Measurements from ENCODE around the gene SEZ6L2. TPM values are rescaled to one million over a fixed set of nuclear protein-coding genes. Genes with fewer than 3 reads are reported as not detected.

The SEZ6L2 gene
- total and polyA plus RNA-seq, 9 of the 15 experiments (the other 6 are each of a cell fraction or from before 2014, with no cell fraction given): 0.10 to 2.1 (median 0.72) TPM

DNA sequence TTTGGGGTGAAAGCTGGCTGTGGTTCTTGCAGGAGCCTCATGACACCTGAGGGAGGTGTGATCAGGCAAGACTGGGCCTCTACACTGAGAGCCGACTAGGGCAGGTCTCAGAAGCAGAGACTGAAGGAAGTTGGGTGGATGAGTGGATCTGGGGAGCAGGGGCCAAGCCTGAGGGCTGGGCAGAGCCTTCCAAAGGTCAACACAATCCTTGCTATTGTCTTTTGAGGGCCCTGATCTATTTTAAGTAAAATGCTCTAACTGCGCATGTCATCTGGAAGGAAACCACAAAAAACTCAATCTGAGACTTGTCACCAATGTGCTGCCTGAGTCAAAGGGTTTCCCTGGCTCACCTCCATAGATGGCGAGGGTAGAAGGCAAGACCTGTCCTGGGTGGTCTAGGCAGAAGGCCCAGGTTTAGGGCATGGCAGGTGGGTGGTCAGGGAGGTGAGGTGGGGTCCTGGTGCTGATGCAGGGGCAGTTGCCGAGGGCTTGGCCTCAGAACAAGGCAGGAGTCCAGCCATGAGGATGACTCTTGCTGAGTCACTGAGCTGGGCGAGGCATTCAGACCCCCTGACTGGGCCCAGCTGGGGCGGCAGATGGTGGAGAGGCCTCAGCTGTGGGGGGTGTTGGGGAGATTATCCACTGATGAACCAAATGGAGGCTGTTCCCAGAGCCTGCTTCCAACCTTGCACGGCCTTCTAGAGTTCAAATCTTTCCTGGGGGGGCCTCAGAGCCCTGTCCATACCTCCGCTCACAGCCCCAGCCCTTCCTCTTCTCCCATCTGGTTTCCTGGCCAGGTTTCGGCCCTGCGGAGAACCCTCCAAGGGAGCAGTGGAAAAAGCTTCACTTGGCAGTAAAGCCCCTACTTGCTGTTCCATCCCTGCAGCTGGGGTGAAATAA is 74.0 kb downstream of the SEZ6L2 start (continued):
- TF ChIP-seq, protein P1, sequence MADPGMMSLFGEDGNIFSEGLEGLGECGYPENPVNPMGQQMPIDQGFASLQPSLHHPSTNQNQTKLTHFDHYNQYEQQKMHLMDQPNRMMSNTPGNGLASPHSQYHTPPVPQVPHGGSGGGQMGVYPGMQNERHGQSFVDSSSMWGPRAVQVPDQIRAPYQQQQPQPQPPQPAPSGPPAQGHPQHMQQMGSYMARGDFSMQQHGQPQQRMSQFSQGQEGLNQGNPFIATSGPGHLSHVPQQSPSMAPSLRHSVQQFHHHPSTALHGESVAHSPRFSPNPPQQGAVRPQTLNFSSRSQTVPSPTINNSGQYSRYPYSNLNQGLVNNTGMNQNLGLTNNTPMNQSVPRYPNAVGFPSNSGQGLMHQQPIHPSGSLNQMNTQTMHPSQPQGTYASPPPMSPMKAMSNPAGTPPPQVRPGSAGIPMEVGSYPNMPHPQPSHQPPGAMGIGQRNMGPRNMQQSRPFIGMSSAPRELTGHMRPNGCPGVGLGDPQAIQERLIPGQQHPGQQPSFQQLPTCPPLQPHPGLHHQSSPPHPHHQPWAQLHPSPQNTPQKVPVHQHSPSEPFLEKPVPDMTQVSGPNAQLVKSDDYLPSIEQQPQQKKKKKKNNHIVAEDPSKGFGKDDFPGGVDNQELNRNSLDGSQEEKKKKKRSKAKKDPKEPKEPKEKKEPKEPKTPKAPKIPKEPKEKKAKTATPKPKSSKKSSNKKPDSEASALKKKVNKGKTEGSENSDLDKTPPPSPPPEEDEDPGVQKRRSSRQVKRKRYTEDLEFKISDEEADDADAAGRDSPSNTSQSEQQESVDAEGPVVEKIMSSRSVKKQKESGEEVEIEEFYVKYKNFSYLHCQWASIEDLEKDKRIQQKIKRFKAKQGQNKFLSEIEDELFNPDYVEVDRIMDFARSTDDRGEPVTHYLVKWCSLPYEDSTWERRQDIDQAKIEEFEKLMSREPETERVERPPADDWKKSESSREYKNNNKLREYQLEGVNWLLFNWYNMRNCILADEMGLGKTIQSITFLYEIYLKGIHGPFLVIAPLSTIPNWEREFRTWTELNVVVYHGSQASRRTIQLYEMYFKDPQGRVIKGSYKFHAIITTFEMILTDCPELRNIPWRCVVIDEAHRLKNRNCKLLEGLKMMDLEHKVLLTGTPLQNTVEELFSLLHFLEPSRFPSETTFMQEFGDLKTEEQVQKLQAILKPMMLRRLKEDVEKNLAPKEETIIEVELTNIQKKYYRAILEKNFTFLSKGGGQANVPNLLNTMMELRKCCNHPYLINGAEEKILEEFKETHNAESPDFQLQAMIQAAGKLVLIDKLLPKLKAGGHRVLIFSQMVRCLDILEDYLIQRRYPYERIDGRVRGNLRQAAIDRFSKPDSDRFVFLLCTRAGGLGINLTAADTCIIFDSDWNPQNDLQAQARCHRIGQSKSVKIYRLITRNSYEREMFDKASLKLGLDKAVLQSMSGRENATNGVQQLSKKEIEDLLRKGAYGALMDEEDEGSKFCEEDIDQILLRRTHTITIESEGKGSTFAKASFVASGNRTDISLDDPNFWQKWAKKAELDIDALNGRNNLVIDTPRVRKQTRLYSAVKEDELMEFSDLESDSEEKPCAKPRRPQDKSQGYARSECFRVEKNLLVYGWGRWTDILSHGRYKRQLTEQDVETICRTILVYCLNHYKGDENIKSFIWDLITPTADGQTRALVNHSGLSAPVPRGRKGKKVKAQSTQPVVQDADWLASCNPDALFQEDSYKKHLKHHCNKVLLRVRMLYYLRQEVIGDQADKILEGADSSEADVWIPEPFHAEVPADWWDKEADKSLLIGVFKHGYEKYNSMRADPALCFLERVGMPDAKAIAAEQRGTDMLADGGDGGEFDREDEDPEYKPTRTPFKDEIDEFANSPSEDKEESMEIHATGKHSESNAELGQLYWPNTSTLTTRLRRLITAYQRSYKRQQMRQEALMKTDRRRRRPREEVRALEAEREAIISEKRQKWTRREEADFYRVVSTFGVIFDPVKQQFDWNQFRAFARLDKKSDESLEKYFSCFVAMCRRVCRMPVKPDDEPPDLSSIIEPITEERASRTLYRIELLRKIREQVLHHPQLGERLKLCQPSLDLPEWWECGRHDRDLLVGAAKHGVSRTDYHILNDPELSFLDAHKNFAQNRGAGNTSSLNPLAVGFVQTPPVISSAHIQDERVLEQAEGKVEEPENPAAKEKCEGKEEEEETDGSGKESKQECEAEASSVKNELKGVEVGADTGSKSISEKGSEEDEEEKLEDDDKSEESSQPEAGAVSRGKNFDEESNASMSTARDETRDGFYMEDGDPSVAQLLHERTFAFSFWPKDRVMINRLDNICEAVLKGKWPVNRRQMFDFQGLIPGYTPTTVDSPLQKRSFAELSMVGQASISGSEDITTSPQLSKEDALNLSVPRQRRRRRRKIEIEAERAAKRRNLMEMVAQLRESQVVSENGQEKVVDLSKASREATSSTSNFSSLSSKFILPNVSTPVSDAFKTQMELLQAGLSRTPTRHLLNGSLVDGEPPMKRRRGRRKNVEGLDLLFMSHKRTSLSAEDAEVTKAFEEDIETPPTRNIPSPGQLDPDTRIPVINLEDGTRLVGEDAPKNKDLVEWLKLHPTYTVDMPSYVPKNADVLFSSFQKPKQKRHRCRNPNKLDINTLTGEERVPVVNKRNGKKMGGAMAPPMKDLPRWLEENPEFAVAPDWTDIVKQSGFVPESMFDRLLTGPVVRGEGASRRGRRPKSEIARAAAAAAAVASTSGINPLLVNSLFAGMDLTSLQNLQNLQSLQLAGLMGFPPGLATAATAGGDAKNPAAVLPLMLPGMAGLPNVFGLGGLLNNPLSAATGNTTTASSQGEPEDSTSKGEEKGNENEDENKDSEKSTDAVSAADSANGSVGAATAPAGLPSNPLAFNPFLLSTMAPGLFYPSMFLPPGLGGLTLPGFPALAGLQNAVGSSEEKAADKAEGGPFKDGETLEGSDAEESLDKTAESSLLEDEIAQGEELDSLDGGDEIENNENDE (IDR thresholded peaks at IDR 0.05; ENCODE audit: low read depth, low read length): no peak
- TF ChIP-seq ZNF444 (CRISPR knock-in tag; IDR thresholded peaks at IDR 0.05) (no peak), CBX5 (IDR thresholded peaks at IDR 0.05; ENCODE audit: borderline replicate concordance, low read depth) (no peak), GATA2 (CRISPR knock-in tag; IDR thresholded peaks at IDR 0.05) (no peak), C11orf30 (IDR thresholded peaks at IDR 0.05; ENCODE audit: low read depth) (peak; percentile 72), ZNF766 (CRISPR knock-in tag; conservative IDR thresholded peaks at IDR 0.05) (no peak), ZNF134 (CRISPR knock-in tag; conservative IDR thresholded peaks at IDR 0.05) (no peak), MAFG (tag; conservative IDR thresholded peaks at IDR 0.05) (peak; percentile 53; the same call in 1 of the 2 replicates), KAT2B (IDR thresholded peaks at IDR 0.05; ENCODE audit: low read depth, low read length) (no peak), SP1 (CRISPR knock-in tag; IDR thresholded peaks at IDR 0.05) (no peak), RBFOX2 (IDR thresholded peaks at IDR 0.05; ENCODE audit: low read depth, low read length) (0 out of 2 replicates have a peak, but pooled peaks have one; percentile 21), PCBP1 (IDR thresholded peaks at IDR 0.05; ENCODE audit: low read depth, low read length, poor library complexity, severe bottlenecking) (no peak), ZNF316 (IDR thresholded peaks at IDR 0.05) (peak; percentile 57)
- TF ChIP-seq, protein P2, sequence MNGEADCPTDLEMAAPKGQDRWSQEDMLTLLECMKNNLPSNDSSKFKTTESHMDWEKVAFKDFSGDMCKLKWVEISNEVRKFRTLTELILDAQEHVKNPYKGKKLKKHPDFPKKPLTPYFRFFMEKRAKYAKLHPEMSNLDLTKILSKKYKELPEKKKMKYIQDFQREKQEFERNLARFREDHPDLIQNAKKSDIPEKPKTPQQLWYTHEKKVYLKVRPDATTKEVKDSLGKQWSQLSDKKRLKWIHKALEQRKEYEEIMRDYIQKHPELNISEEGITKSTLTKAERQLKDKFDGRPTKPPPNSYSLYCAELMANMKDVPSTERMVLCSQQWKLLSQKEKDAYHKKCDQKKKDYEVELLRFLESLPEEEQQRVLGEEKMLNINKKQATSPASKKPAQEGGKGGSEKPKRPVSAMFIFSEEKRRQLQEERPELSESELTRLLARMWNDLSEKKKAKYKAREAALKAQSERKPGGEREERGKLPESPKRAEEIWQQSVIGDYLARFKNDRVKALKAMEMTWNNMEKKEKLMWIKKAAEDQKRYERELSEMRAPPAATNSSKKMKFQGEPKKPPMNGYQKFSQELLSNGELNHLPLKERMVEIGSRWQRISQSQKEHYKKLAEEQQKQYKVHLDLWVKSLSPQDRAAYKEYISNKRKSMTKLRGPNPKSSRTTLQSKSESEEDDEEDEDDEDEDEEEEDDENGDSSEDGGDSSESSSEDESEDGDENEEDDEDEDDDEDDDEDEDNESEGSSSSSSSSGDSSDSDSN (IDR thresholded peaks at IDR 0.05; ENCODE audit: borderline replicate concordance in 1 of 2, low read depth in 2 of 2, low read length in 2 of 2): no peak

Measured in K562 (cell line).